Osteocyte (in vitro differentiated cells): ENCODE measurements around the gene RIN1. TPM values are rescaled to one million over a fixed set of nuclear protein-coding genes. Genes with fewer than 3 reads are reported as not detected.
A peak's percentile ranks its signal among the peaks of the same experiment; 100 is the strongest.

Experiments
- DNase-seq: peaks from one replicate; pipeline ENCODE4 v3.0.0; 2021; ENCODE audit warnings: mixed read lengths; ENCODE audit not compliant: unreplicated experiment; ENCODE audit errors: extremely low spot score
- H3K27ac Mint-ChIP-seq: one replicate; pipeline ENCODE4 v1.8.0; 2021; ENCODE audit warnings: mild to moderate bottlenecking, mixed read lengths; ENCODE audit not compliant: unreplicated experiment
- H3K27me3 Mint-ChIP-seq: one replicate; pipeline ENCODE4 v1.8.0; 2021; ENCODE audit warnings: mixed read lengths; ENCODE audit not compliant: unreplicated experiment
- H3K36me3 Mint-ChIP-seq: one replicate; pipeline ENCODE4 v1.8.0; 2021; ENCODE audit warnings: mixed read lengths; ENCODE audit not compliant: unreplicated experiment
- H3K4me1 Mint-ChIP-seq: one replicate; pipeline ENCODE4 v1.8.0; 2021; ENCODE audit warnings: mixed read lengths; ENCODE audit not compliant: unreplicated experiment
- H3K4me3 Mint-ChIP-seq: one replicate; pipeline ENCODE4 v1.8.0; 2021; ENCODE audit warnings: mild to moderate bottlenecking, moderate library complexity, mixed read lengths; ENCODE audit not compliant: unreplicated experiment
- H3K9me3 Mint-ChIP-seq: one replicate; pipeline ENCODE4 v1.8.0; 2021; ENCODE audit warnings: mixed read lengths; ENCODE audit not compliant: unreplicated experiment
- CTCF ChIP-seq: fragments of 200-600 bp; sonication (generic); IDR thresholded peaks from 2 replicates; pipeline ENCODE4 v1.5.0; 2021; ENCODE audit warnings: antibody characterized with exemption, mild to moderate bottlenecking, moderate library complexity
- total RNA-seq: library from RNA; stranded (reverse); gene quantifications from 2 replicates; pipeline ENCODE4 v1.2.1, GENCODE V29; 2021

RIN1 gene
- total RNA-seq, 1 donor from 2014 or later, result 23.6 TPM

GRCh38 chr11:66288671-66289547 is 47.3 kb downstream of the RIN1 start, which contains the start of gene YIF1A:
YIF1A (minus strand) TSS chr11:66289143; CDS start chr11:66288985, 158 bp downstream.
- H3K4me1 Mint-ChIP-seq, result peaks cover 34% of the 10 kb centered on the region

GRCh38 chr11:66287889-66288670 is 48.2 kb downstream of the RIN1 start:
- DNase-seq, result no peak
- peaks cover 37% of the 10 kb centered on the region for H3K4me1 Mint-ChIP-seq
- H3K36me3 Mint-ChIP-seq, result no peaks in the 10 kb centered on the region
- TF ChIP-seq CTCF, result no peak
- no peaks in the 10 kb centered on the region for H3K9me3 Mint-ChIP-seq
- peak overlapping the region; percentile 94 for H3K4me3 Mint-ChIP-seq
- peaks cover 10% of the 10 kb centered on the region for H3K27me3 Mint-ChIP-seq
- H3K27ac Mint-ChIP-seq, result peak overlapping the region; percentile 99

More at GRCh38 chr11:66288671-66289547, 47.3 kb downstream of the RIN1 start, which contains the start of gene YIF1A:
- Mint-ChIP-seq H3K27me3 (peaks cover 15% of the 10 kb centered on the region), H3K27ac (peak within 1 kb of the TSS; percentile 99), H3K4me3 (peak within 1 kb of the TSS; percentile 94), H3K36me3 (no peaks in the 10 kb centered on the region), H3K9me3 (no peaks in the 10 kb centered on the region)
- TF ChIP-seq CTCF, result no peak
- peak; percentile 100 for DNase-seq

GRCh38 chr11:66287211-66287888 is 48.9 kb downstream of the RIN1 start:
- no peak for DNase-seq
- Mint-ChIP-seq H3K36me3 (no peaks in the 10 kb centered on the region), H3K27ac (peak overlapping the region; percentile 74), H3K4me3 (peak overlapping the region; percentile 64), H3K4me1 (peaks cover 40% of the 10 kb centered on the region), H3K9me3 (no peaks in the 10 kb centered on the region), H3K27me3 (peaks cover 3% of the 10 kb centered on the region)
- TF ChIP-seq CTCF, result no peak

GRCh38 chr11:66286699-66287098 is 49.5 kb downstream of the RIN1 start:
- Mint-ChIP-seq H3K9me3 (no peaks in the 10 kb centered on the region), H3K4me3 (no peak overlapping the region), H3K27ac (no peak overlapping the region), H3K4me1 (peaks cover 44% of the 10 kb centered on the region), H3K27me3 (peaks cover 3% of the 10 kb centered on the region), H3K36me3 (no peaks in the 10 kb centered on the region)
- no peak for TF ChIP-seq CTCF
- no peak for DNase-seq
